Neural progenitor cell (in vitro differentiated cells): ENCODE results near the gene HIGD1B. TPM values are rescaled to one million over a fixed set of nuclear protein-coding genes. Genes with fewer than 3 reads are reported as not detected.
A peak's percentile ranks its signal among the peaks of the same experiment; 100 is the strongest.

Experiments used
- DNase-seq: peaks from one replicate; pipeline ENCODE4 v3.0.0-alpha.2; 2016; ENCODE audit warnings: low spot score
- H2AFZ ChIP-seq: fragments of 200-600 bp; sonication (generic); replicated peaks from 2 replicates; pipeline ENCODE4 v1.6.1; 2016; ENCODE audit warnings: antibody characterized with exemption
- H3F3A ChIP-seq: fragments of 200-600 bp; sonication (generic); 2 replicates; pipeline ENCODE4 v1.6.1; 2016; ENCODE audit warnings: antibody characterized with exemption, low read depth
- H3K27ac ChIP-seq: fragments of 200-600 bp; sonication (generic); 2 replicates; pipeline ENCODE4 v1.5.1; 2016; ENCODE audit warnings: mild to moderate bottlenecking
- H3K27me3 ChIP-seq: fragments of 200-600 bp; sonication (generic); 2 replicates; pipeline ENCODE4 v1.6.1; 2016; ENCODE audit warnings: mild to moderate bottlenecking, moderate library complexity
- H3K36me3 ChIP-seq: fragments of 200-600 bp; sonication (generic); 2 replicates; pipeline ENCODE4 v1.5.1; 2016
- H3K4me1 ChIP-seq: fragments of 200-600 bp; sonication (generic); 2 replicates; pipeline ENCODE4 v1.6.1; 2016; ENCODE audit warnings: mixed run types
- H3K4me2 ChIP-seq: fragments of 200-600 bp; sonication (generic); 2 replicates; pipeline ENCODE4 v1.6.1; 2016
- H3K4me3 ChIP-seq: fragments of 200-600 bp; sonication (generic); 2 replicates; pipeline ENCODE4 v1.5.1; 2016
- H3K79me2 ChIP-seq: fragments of 200-600 bp; sonication (generic); 2 replicates; pipeline ENCODE4 v1.6.1; 2016; ENCODE audit warnings: low read depth
- H3K9ac ChIP-seq: fragments of 200-600 bp; sonication (generic); 2 replicates; pipeline ENCODE4 v1.6.1; 2016
- H3K9me3 ChIP-seq: fragments of 200-600 bp; sonication (generic); 2 replicates; pipeline ENCODE4 v1.5.1; 2016; ENCODE audit warnings: low read depth
- H4K20me1 ChIP-seq: fragments of 200-600 bp; sonication (generic); 2 replicates; pipeline ENCODE4 v1.6.1; 2016; ENCODE audit warnings: low read depth
- H3K27ac Mint-ChIP-seq: 3 replicates; pipeline ENCODE4 v1.8.0; 2021; ENCODE audit warnings: mixed read lengths
- H3K27me3 Mint-ChIP-seq: 2 replicates; pipeline ENCODE4 v1.8.0; 2022; ENCODE audit warnings: low read depth, mild to moderate bottlenecking, inconsistent platforms, moderate library complexity, mixed read lengths; ENCODE audit not compliant: insufficient read depth
- H3K36me3 Mint-ChIP-seq: 3 replicates; pipeline ENCODE4 v1.8.0; 2021; ENCODE audit warnings: mixed read lengths
- H3K4me1 Mint-ChIP-seq: 3 replicates; pipeline ENCODE4 v1.8.0; 2021; ENCODE audit warnings: mixed read lengths
- H3K4me3 Mint-ChIP-seq: 3 replicates; pipeline ENCODE4 v1.8.0; 2021; ENCODE audit warnings: mild to moderate bottlenecking, moderate library complexity, mixed read lengths
- H3K9me3 Mint-ChIP-seq: 3 replicates; pipeline ENCODE4 v1.8.0; 2020; ENCODE audit warnings: mixed read lengths
- EZH2 ChIP-seq: fragments of 200-600 bp; sonication (generic); IDR thresholded peaks from 2 replicates; pipeline ENCODE4 v1.6.1; 2017; ENCODE audit warnings: antibody characterized with exemption, mild to moderate bottlenecking, moderate library complexity
- EZH2phosphoT487 ChIP-seq: fragments of 200-600 bp; sonication (generic); IDR thresholded peaks from 2 replicates; pipeline ENCODE4 v1.6.1; 2017; ENCODE audit warnings: antibody characterized with exemption
- total RNA-seq: library from RNA; depleted of rRNA; stranded (reverse); fragments of >200 nt; gene quantifications from 2 replicates; pipeline ENCODE4 v1.2.3, GENCODE V29; 2015; ENCODE audit warnings: low replicate concordance
- TF ChIP-seq, protein P1 (sequence below): fragments of 200-600 bp; sonication (generic); IDR thresholded peaks from 2 replicates; pipeline ENCODE4 v1.5.1; 2017; ENCODE audit warnings: antibody characterized with exemption, mild to moderate bottlenecking

Gene HIGD1B
- total RNA-seq, 1 donor from 2014 or later = not detected

DNA sequence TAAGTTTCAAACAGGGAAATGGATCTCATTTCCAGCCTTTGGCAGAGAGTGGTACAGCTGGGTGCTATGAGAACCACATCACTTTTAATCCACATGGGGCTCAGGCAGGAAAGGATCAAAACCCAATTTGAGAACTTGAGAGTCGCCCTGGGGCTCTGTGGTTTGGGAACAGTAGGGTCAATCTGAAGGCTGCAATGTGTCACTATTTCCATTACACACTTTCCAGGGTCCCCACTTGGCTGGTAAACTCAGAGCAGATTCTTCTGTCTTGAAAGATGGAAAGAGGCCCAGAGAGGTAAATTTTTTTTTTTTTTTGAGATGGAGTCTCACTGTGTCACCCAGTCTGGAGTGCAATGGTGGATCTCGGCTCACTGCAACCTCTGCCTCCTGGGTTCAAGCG is 6.7 kb upstream of the HIGD1B start:
- Histone ChIP-seq H4K20me1 (no peaks in the 10 kb centered on the region), H3K4me1 (peaks cover 22% of the 10 kb centered on the region)
- H3K27ac Mint-ChIP-seq = peak overlapping the region; percentile 35

DNA sequence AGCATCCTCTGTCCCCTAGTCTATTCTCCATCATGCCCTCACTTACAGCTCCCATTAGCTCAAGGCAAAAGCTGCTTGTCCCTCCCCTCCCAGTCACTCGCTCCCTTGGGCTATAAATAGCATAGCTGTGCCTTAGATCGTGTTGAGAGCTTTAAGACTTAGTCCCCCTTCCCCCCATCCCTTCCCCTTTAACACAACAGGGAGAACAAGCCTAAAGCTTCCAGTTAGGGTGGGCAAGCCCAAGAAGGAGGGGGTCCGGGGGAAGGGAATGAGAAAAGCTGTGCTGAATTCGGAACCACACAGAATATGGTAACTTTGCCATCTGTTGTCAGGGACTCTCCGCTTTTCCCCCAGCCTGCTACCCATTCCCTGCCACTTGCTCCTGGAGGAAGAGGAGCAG is 4.9 kb upstream of the HIGD1B start:
- H3K9me3 ChIP-seq = no peaks in the 10 kb centered on the region
- no peaks in the 10 kb centered on the region for H4K20me1 ChIP-seq
- peaks cover 6% of the 10 kb centered on the region for H3K27me3 Mint-ChIP-seq
- no peak overlapping the region for H3K27ac ChIP-seq
- no peaks in the 10 kb centered on the region for H3K27me3 ChIP-seq
- no peaks in the 10 kb centered on the region for H3K36me3 Mint-ChIP-seq
- H3K9ac ChIP-seq = no peak overlapping the region
- peak overlapping the region; percentile 48 for H3K27ac Mint-ChIP-seq
- peak overlapping the region; percentile 56 for H3K4me3 Mint-ChIP-seq
- H2AFZ ChIP-seq = peak overlapping the region; percentile 90
- peak overlapping the region; percentile 62 for H3K4me2 ChIP-seq
- no peaks in the 10 kb centered on the region for H3K9me3 Mint-ChIP-seq
- peak; percentile 61 for DNase-seq
- no peaks in the 10 kb centered on the region for H3K36me3 ChIP-seq
- H3K4me1 ChIP-seq = peaks cover 22% of the 10 kb centered on the region
- H3K79me2 ChIP-seq = no peaks in the 10 kb centered on the region
- no peaks in the 10 kb centered on the region for H3F3A ChIP-seq
- H3K4me1 Mint-ChIP-seq = peaks cover 16% of the 10 kb centered on the region
- TF ChIP-seq, protein P1, sequence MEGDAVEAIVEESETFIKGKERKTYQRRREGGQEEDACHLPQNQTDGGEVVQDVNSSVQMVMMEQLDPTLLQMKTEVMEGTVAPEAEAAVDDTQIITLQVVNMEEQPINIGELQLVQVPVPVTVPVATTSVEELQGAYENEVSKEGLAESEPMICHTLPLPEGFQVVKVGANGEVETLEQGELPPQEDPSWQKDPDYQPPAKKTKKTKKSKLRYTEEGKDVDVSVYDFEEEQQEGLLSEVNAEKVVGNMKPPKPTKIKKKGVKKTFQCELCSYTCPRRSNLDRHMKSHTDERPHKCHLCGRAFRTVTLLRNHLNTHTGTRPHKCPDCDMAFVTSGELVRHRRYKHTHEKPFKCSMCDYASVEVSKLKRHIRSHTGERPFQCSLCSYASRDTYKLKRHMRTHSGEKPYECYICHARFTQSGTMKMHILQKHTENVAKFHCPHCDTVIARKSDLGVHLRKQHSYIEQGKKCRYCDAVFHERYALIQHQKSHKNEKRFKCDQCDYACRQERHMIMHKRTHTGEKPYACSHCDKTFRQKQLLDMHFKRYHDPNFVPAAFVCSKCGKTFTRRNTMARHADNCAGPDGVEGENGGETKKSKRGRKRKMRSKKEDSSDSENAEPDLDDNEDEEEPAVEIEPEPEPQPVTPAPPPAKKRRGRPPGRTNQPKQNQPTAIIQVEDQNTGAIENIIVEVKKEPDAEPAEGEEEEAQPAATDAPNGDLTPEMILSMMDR = no peak
- no peak for TF ChIP-seq EZH2
- no peak for TF ChIP-seq EZH2phosphoT487
- H3K4me3 ChIP-seq = peak overlapping the region; percentile 15

More for the DNA sequence above, 6.7 kb upstream of the HIGD1B start:
- no peak for DNase-seq
- H3K27me3 ChIP-seq = no peaks in the 10 kb centered on the region
- H3K36me3 ChIP-seq = no peaks in the 10 kb centered on the region
- H3K27ac ChIP-seq = no peak overlapping the region
- no peak overlapping the region for H3K4me3 Mint-ChIP-seq
- H3K4me1 Mint-ChIP-seq = peaks cover 16% of the 10 kb centered on the region
- H3K9ac ChIP-seq = no peak overlapping the region
- H3K36me3 Mint-ChIP-seq = no peaks in the 10 kb centered on the region
- no peak overlapping the region for H3K4me2 ChIP-seq
- H3K9me3 Mint-ChIP-seq = no peaks in the 10 kb centered on the region
- no peak overlapping the region for H2AFZ ChIP-seq
- no peaks in the 10 kb centered on the region for H3K79me2 ChIP-seq
- TF ChIP-seq EZH2 (no peak), EZH2phosphoT487 (no peak)
- TF ChIP-seq, protein P1 = no peak
- no peak overlapping the region for H3K4me3 ChIP-seq
- peaks cover 6% of the 10 kb centered on the region for H3K27me3 Mint-ChIP-seq
- no peaks in the 10 kb centered on the region for H3F3A ChIP-seq
- H3K9me3 ChIP-seq = no peaks in the 10 kb centered on the region

DNA sequence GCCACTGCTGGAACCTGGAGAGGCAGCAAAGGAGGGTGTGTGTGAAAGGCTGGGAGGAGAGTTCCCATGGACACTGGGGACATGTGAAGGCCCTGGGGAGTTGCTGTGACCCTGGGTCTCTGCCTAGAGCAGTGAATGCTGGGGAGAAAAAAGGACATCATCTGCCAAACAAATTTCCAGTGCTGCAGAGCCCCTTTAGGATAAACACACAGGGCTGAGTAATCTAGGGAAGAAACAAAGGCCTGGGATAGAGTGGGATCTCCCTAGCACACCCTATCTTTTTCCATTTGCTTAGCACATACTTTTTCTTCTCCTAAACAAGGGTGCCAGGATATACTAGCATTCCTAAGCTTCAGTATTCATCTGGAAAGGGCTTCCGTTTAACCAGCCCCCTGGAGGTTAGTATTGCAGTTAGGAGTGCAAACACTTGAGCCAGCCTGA is 3.3 kb upstream of the HIGD1B start:
- no peak overlapping the region for H3K27ac ChIP-seq
- DNase-seq = peak; percentile 10

DNA sequence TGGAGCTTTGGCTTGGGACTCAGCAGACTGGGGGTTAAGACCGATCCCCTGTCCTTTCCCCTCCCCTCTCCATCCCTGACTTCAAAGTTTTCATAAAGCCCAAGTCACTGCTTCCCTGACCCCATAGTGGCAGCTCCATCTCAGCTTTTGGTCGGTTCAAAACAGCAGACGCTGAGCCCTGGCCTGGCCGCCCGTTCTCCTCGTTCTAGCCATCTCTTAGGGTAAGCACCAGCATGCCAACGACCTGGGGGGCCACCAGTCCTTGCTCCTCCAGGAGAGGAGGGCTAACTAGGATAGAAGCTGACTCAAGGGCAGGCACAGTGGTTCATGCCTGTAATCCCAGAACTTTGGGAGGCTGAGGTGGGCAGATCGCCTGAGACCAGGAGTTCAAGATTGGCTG is 1.5 kb upstream of the HIGD1B start:
- Mint-ChIP-seq H3K27ac (no peak overlapping the region), H3K27me3 (peaks cover 3% of the 10 kb centered on the region), H3K4me1 (peaks cover 16% of the 10 kb centered on the region), H3K9me3 (no peaks in the 10 kb centered on the region), H3K36me3 (peaks cover 11% of the 10 kb centered on the region), H3K4me3 (peak overlapping the region; percentile 54)
- no peaks in the 10 kb centered on the region for H3K36me3 ChIP-seq
- no peak overlapping the region for H3K4me3 ChIP-seq
- no peaks in the 10 kb centered on the region for H3F3A ChIP-seq
- H3K79me2 ChIP-seq = no peaks in the 10 kb centered on the region
- no peak overlapping the region for H3K4me2 ChIP-seq
- H4K20me1 ChIP-seq = no peaks in the 10 kb centered on the region
- H3K27ac ChIP-seq = no peak overlapping the region
- DNase-seq = no peak
- no peaks in the 10 kb centered on the region for H3K27me3 ChIP-seq
- no peak overlapping the region for H3K9ac ChIP-seq
- H3K9me3 ChIP-seq = no peaks in the 10 kb centered on the region
- TF ChIP-seq EZH2 (no peak), EZH2phosphoT487 (no peak)
- TF ChIP-seq, protein P1 = no peak
- no peak overlapping the region for H2AFZ ChIP-seq
- peaks cover 22% of the 10 kb centered on the region for H3K4me1 ChIP-seq

More for the DNA sequence above, 3.3 kb upstream of the HIGD1B start:
- no peak overlapping the region for H3K9ac ChIP-seq
- peaks cover 6% of the 10 kb centered on the region for H3K27me3 Mint-ChIP-seq
- H3K4me1 ChIP-seq = peaks cover 22% of the 10 kb centered on the region
- no peak overlapping the region for H3K4me2 ChIP-seq
- H3K36me3 ChIP-seq = no peaks in the 10 kb centered on the region
- H3K27me3 ChIP-seq = no peaks in the 10 kb centered on the region
- no peak for TF ChIP-seq EZH2phosphoT487
- no peak for TF ChIP-seq EZH2
- no peaks in the 10 kb centered on the region for H4K20me1 ChIP-seq
- no peaks in the 10 kb centered on the region for H3K36me3 Mint-ChIP-seq
- H3K4me1 Mint-ChIP-seq = peaks cover 16% of the 10 kb centered on the region
- H3K27ac Mint-ChIP-seq = peak overlapping the region; percentile 14
- H3K4me3 Mint-ChIP-seq = no peak overlapping the region
- H3K9me3 Mint-ChIP-seq = no peaks in the 10 kb centered on the region
- no peaks in the 10 kb centered on the region for H3F3A ChIP-seq
- H2AFZ ChIP-seq = peak overlapping the region; percentile 54
- H3K4me3 ChIP-seq = no peak overlapping the region
- no peaks in the 10 kb centered on the region for H3K9me3 ChIP-seq
- no peaks in the 10 kb centered on the region for H3K79me2 ChIP-seq
